H1 (cell line): Measurements from ENCODE around the gene KDELR1. TPM values are rescaled to one million over a fixed set of nuclear protein-coding genes. Genes with fewer than 3 reads are reported as not detected.
A peak's percentile ranks its signal among the peaks of the same experiment; 100 is the strongest.

Experiments
- CTCF ChIA-PET: fragments of 300-600 bp; sonication (Branson Sonifier 250); formaldehyde crosslinking; loops from one replicate; lab custom pipeline; 2021; ENCODE audit not compliant: partially characterized antibody; lab: Charles Lee
- POLR2A ChIA-PET: fragments of 300-600 bp; sonication (Branson Sonifier 250); formaldehyde crosslinking; loops from one replicate; lab custom pipeline; 2021; ENCODE audit warnings: inconsistent platforms; ENCODE audit not compliant: partially characterized antibody; lab: Charles Lee
- DNase-seq, 2 experiments: peaks; one replicate each; pipeline versions ENCODE4 v3.0.0 to v3.0.0-alpha.2; 2010 to 2022; ENCODE audit warnings: low spot score in 2 of 2, low read depth in 1 of 2, mixed read lengths in 1 of 2
- FAIRE-seq: peaks from 2 replicates; lab custom pipeline; 2011; peaks lifted over from hg19 to GRCh38; lab: Jason Lieb, UNC
- H2AFZ ChIP-seq: 2 replicates; pipeline ENCODE4 v1.8.1; 2012; ENCODE audit warnings: low read length, inconsistent platforms
- H2AK5ac ChIP-seq: 2 replicates; pipeline ENCODE4 v1.6.1; 2013; ENCODE audit warnings: low read depth, low read length
- H2BK120ac ChIP-seq: replicated peaks from 2 replicates; pipeline ENCODE3; 2013; ENCODE audit warnings: low read depth, low read length, inconsistent platforms
- H2BK12ac ChIP-seq: 2 replicates; pipeline ENCODE4 v1.6.1; 2013; ENCODE audit warnings: low read depth, low read length
- H2BK15ac ChIP-seq: 2 replicates; pipeline ENCODE4 v1.6.1; 2013; ENCODE audit warnings: low read length
- H2BK20ac ChIP-seq: 2 replicates; pipeline ENCODE4 v1.6.1; 2013; ENCODE audit warnings: low read length
- H2BK5ac ChIP-seq: 2 replicates; pipeline ENCODE4 v1.6.1; 2013; ENCODE audit warnings: low read depth, low read length
- H3K14ac ChIP-seq: 2 replicates; pipeline ENCODE4 v1.6.1; 2013; ENCODE audit warnings: inconsistent platforms; ENCODE audit not compliant: insufficient read length
- H3K18ac ChIP-seq: 2 replicates; pipeline ENCODE4 v1.6.1; 2013; ENCODE audit warnings: low read length; ENCODE audit errors: extremely low read depth
- H3K23ac ChIP-seq: 2 replicates; pipeline ENCODE4 v1.6.1; 2013; ENCODE audit warnings: inconsistent platforms; ENCODE audit not compliant: insufficient read length
- H3K23me2 ChIP-seq: 2 replicates; pipeline ENCODE4 v1.6.1; 2013; ENCODE audit warnings: low read depth, low read length
- H3K27ac ChIP-seq: 2 replicates; pipeline ENCODE4 v1.6.1; 2011; ENCODE audit warnings: low read depth, low read length, inconsistent platforms
- H3K27me3 ChIP-seq, 4 experiments: replicated peaks in 1 of 4; 1 replicate in 1 of 4; 2 replicates in 3 of 4; pipeline versions ENCODE4 v1.6.1 to v1.8.1; 2011 to 2013; ENCODE audit warnings: low read length in 3 of 4, mild to moderate bottlenecking in 3 of 4, inconsistent platforms in 2 of 4, mixed read lengths in 2 of 4, moderate library complexity in 1 of 4; ENCODE audit not compliant: control insufficient read depth in 3 of 4, insufficient read depth in 3 of 4; ENCODE audit errors: extremely low read depth in 1 of 4
- H3K36me3 ChIP-seq, 4 experiments: 2 replicates each; pipeline versions ENCODE4 v1.6.1 to v1.8.1; 2011 to 2013; ENCODE audit warnings: mild to moderate bottlenecking in 4 of 4, low read length in 3 of 4, moderate library complexity in 2 of 4, control low read depth in 1 of 4, inconsistent platforms in 1 of 4; ENCODE audit not compliant: insufficient read depth in 4 of 4, control insufficient read depth in 2 of 4
- H3K4ac ChIP-seq: replicated peaks from 2 replicates; pipeline ENCODE3; 2013; ENCODE audit warnings: low read length, low read depth, mixed read lengths, inconsistent platforms; ENCODE audit not compliant: insufficient read length
- H3K4me1 ChIP-seq, 4 experiments: replicated peaks in 1 of 4; 1 replicate in 1 of 4; 2 replicates in 3 of 4; pipeline versions ENCODE4 v1.6.1 to v1.8.1; 2011 to 2013; ENCODE audit warnings: low read length in 3 of 4, inconsistent platforms in 2 of 4, mixed read lengths in 1 of 4; ENCODE audit not compliant: insufficient read depth in 4 of 4, control insufficient read depth in 3 of 4
- H3K4me2 ChIP-seq, 2 experiments: 2 replicates each; pipeline versions ENCODE4 v1.6.1 to v1.8.1; 2011 to 2013; ENCODE audit warnings: low read depth in 2 of 2, low read length in 2 of 2, control low read depth in 1 of 2, inconsistent platforms in 1 of 2, mild to moderate bottlenecking in 1 of 2; ENCODE audit not compliant: insufficient read depth in 1 of 2
- H3K4me3 ChIP-seq, 4 experiments: fragments of 200-600, 300-600 bp in 1 of 4; sonication (generic), shearing (Covaris generic), sonication (Bioruptor Twin) in 1 of 4; 2 replicates each; pipeline versions ENCODE4 v1.5.1 to v1.8.1; 2011 to 2016; ENCODE audit warnings: low read length in 4 of 4, low read depth in 3 of 4, control low read depth in 2 of 4, inconsistent platforms in 2 of 4, mild to moderate bottlenecking in 2 of 4, mixed read lengths in 1 of 4, moderate library complexity in 1 of 4; ENCODE audit not compliant: insufficient read depth in 2 of 4; ENCODE audit errors: extremely low read depth in 1 of 4
- H3K56ac ChIP-seq: replicated peaks from 2 replicates; pipeline ENCODE3; 2013; ENCODE audit warnings: low read depth, mild to moderate bottlenecking, mixed read lengths, low read length, inconsistent platforms; ENCODE audit not compliant: insufficient read length
- H3K79me1 ChIP-seq: 2 replicates; pipeline ENCODE4 v1.6.1; 2013; ENCODE audit warnings: low read depth, low read length, control low read depth
- H3K79me2 ChIP-seq, 2 experiments: 2 replicates each; pipeline versions ENCODE4 v1.6.1 to v1.8.1; 2012 to 2013; ENCODE audit warnings: low read length in 2 of 2, mild to moderate bottlenecking in 2 of 2, inconsistent platforms in 1 of 2; ENCODE audit not compliant: insufficient read depth in 2 of 2, control insufficient read depth in 1 of 2
- H3K9ac ChIP-seq, 4 experiments: replicated peaks in 1 of 4; 1 replicate in 1 of 4; 2 replicates in 3 of 4; pipeline versions ENCODE4 v1.6.1 to v1.8.1; 2011 to 2013; ENCODE audit warnings: low read depth in 3 of 4, low read length in 3 of 4, control low read depth in 2 of 4, mild to moderate bottlenecking in 2 of 4, moderate library complexity in 2 of 4, inconsistent platforms in 1 of 4; ENCODE audit errors: extremely low read depth in 1 of 4
- H3K9me3 ChIP-seq, 2 experiments: 2 replicates each; pipeline versions ENCODE4 v1.6.1 to v1.8.1; 2012 to 2013; ENCODE audit warnings: mild to moderate bottlenecking in 2 of 2, moderate library complexity in 2 of 2, control low read depth in 1 of 2, inconsistent platforms in 1 of 2, low read depth in 1 of 2, low read length in 1 of 2, mixed read lengths in 1 of 2; ENCODE audit not compliant: insufficient read depth in 2 of 2
- H4K20me1 ChIP-seq, 2 experiments: replicated peaks in 1 of 2; 2 replicates each; pipeline versions ENCODE3 to v1.8.1; 2011 to 2013; ENCODE audit warnings: inconsistent platforms in 2 of 2, low read length in 2 of 2, mild to moderate bottlenecking in 1 of 2; ENCODE audit not compliant: insufficient read depth in 2 of 2, control insufficient read depth in 1 of 2
- H4K5ac ChIP-seq: 2 replicates; pipeline ENCODE4 v1.6.1; 2013; ENCODE audit warnings: low read length, low read depth, mixed read lengths, inconsistent platforms; ENCODE audit not compliant: insufficient read length
- H4K8ac ChIP-seq: 2 replicates; pipeline ENCODE4 v1.8.0; 2013; ENCODE audit warnings: mild to moderate bottlenecking, moderate library complexity, low read length, inconsistent platforms; ENCODE audit not compliant: insufficient read depth; ENCODE audit errors: extremely low read depth
- H4K91ac ChIP-seq: replicated peaks from 2 replicates; pipeline ENCODE3; 2013; ENCODE audit warnings: low read length, mixed read lengths, inconsistent platforms; ENCODE audit not compliant: insufficient read length
- BCL11A ChIP-seq, 2 experiments: IDR thresholded peaks; one replicate each; pipeline ENCODE4 v1.6.1; 2011; ENCODE audit warnings: low read depth in 2 of 2, low read length in 2 of 2, mild to moderate bottlenecking in 2 of 2
- CBX8 ChIP-seq: fragments of 300-800, 300-1000 bp; sonication (generic); IDR thresholded peaks from 2 replicates; pipeline ENCODE4 v1.7.1; 2016; ENCODE audit warnings: low read depth, low read length, borderline replicate concordance
- CHD2 ChIP-seq: IDR thresholded peaks from 2 replicates; pipeline ENCODE4 v1.6.1; 2012; ENCODE audit warnings: low read length, improper control_type of control experiment
- CTBP2 ChIP-seq: IDR thresholded peaks from 2 replicates; pipeline ENCODE4 v1.7.0; 2011; ENCODE audit warnings: borderline replicate concordance, mild to moderate bottlenecking, moderate library complexity, mixed read lengths, low read length; ENCODE audit not compliant: insufficient read depth, insufficient read length
- MAFK ChIP-seq: IDR thresholded peaks from 2 replicates; pipeline ENCODE4 v1.6.1; 2012; ENCODE audit warnings: low read depth, mild to moderate bottlenecking, improper control_type of control experiment, low read length
- RNF2 ChIP-seq: fragments of 200-900, 300-1000 bp; sonication (generic); IDR thresholded peaks from 2 replicates; pipeline ENCODE4 v1.7.1; 2016; ENCODE audit warnings: borderline replicate concordance, low read depth, mild to moderate bottlenecking, antibody characterized with exemption, low read length; ENCODE audit not compliant: poor library complexity, severe bottlenecking; ENCODE audit errors: missing control alignments
- RXRA ChIP-seq: IDR thresholded peaks from 2 replicates; pipeline ENCODE4 v1.6.1; 2011; ENCODE audit warnings: low read depth, mild to moderate bottlenecking, low read length, moderate library complexity; ENCODE audit not compliant: insufficient read depth
- SP2 ChIP-seq: IDR thresholded peaks from 2 replicates; pipeline ENCODE4 v1.6.1; 2012; ENCODE audit warnings: mild to moderate bottlenecking, low read length, inconsistent platforms
- SRF ChIP-seq: IDR thresholded peaks from 2 replicates; pipeline ENCODE4 v1.6.1; 2011; ENCODE audit warnings: mild to moderate bottlenecking, low read depth, low read length, moderate library complexity
- TBP ChIP-seq: IDR thresholded peaks from 2 replicates; pipeline ENCODE4 v1.6.1; 2011; ENCODE audit warnings: low read depth, low read length, improper control_type of control experiment
- TCF12 ChIP-seq: IDR thresholded peaks from 2 replicates; pipeline ENCODE4 v1.6.1; 2011; ENCODE audit warnings: low read depth, mild to moderate bottlenecking, low read length
- WGBS, 2 experiments: shearing (Covaris generic) in 1 of 2; methylation state at CpG; one replicate each; pipeline versions ENCODE4 v1.1.6 to v1.1.7; 2013 to 2015; ENCODE audit warnings: low lambda C conversion rate in 2 of 2, mixed read lengths in 2 of 2, inconsistent platforms in 1 of 2, low coverage in 1 of 2, missing lambda C conversion rate in 1 of 2; ENCODE audit not compliant: insufficient replicate concordance in 2 of 2, insufficient coverage in 1 of 2, insufficient read length in 1 of 2; ENCODE audit errors: extremely low coverage in 1 of 2, missing lambda C conversion rate in 1 of 2; 5-methylcytosine and 5-hydroxymethylcytosine counted together
- polyA plus RNA-seq, 7 experiments: library from polyadenylated mRNA; depleted of rRNA in 3 of 7; stranded (reverse) in 5 of 7; unstranded in 2 of 7; fragments of >200 nt in 5 of 7; fragments of 200-250 nt in 2 of 7; gene quantifications; 1 replicate in 5 of 7; 2 replicates in 1 of 7; 4 replicates in 1 of 7; pipeline versions ENCODE4 v1.2.1 to v1.2.3, GENCODE V29; 2011 to 2013; ENCODE audit warnings: missing spikeins in 2 of 7, mixed read lengths in 2 of 7
- total RNA-seq: library from RNA; stranded (reverse); fragmentation: NEBNext Ultra II Directional; extraction: Animal tissue kit (Norgen Biotek cat#: 25700); gene quantifications from 2 replicates; pipeline ENCODE4 v1.2.1, GENCODE V29; 2021

The KDELR1 gene
- total and polyA plus RNA-seq, 2 of the 8 experiments (the other 6 are each of a cell fraction or from before 2014, with no cell fraction given) = 225 to 231 TPM

- Histone ChIP-seq H2BK15ac (peak overlapping the region; percentile 40; the same call in 1 of the 2 replicates), H2BK20ac (no peak overlapping the region), H3K27ac (peak overlapping the region; percentile 80), H2BK120ac (no peak overlapping the region), H3K36me3 (no peaks in the 10 kb centered on the region), H3K79me2 (no peaks in the 10 kb centered on the region), H3K18ac (peak overlapping the region; percentile 96; the same call in 1 of the 2 replicates), H4K20me1 (no peaks in the 10 kb centered on the region), H2AK5ac (0 out of 2 replicates have a peak overlapping the region, but pooled peaks have one; percentile 84), H3K9ac (peak overlapping the region in 3 of 4 experiments; percentile 79 to 91 (median 84); a peak in 6 of 7 replicates), H3K14ac (no peak overlapping the region), H3K27me3 (peaks cover 0 to 10% (median 2%) of the 10 kb centered on the region in 4 experiments; a peak in 2 of 7 replicates), H2BK5ac (peak overlapping the region; percentile 92), H3K9me3 (no peaks in the 10 kb centered on the region), H2BK12ac (peak overlapping the region; percentile 87; the same call in 1 of the 2 replicates), H3K4me1 (peaks cover 0 to 5% (median 4%) of the 10 kb centered on the region in 4 experiments; a peak in 4 of 7 replicates), H3K4me3 (peak overlapping the region; percentile 44 to 90 (median 72)), H4K8ac (peak overlapping the region; percentile 91), H3K79me1 (no peaks in the 10 kb centered on the region), H3K56ac (peak overlapping the region; percentile 88), H3K4ac (peak overlapping the region; percentile 58), H2AFZ (no peak overlapping the region), H4K5ac (peak overlapping the region; percentile 71), H3K23me2 (peaks cover 7% of the 10 kb centered on the region), H4K91ac (no peak overlapping the region), H3K4me2 (peak overlapping the region; percentile 77 to 97), H3K23ac (no peak overlapping the region)
- FAIRE-seq = peak; percentile 39
- 7% methylated on average over 26 of the region's 26 CpGs; no CpG with 5 or more reads in 1 of the 2 experiments for WGBS, 2 experiments
- CTCF ChIA-PET = interaction anchor here (0.6 to 2.6 kb wide), 11 partner anchors 9 to 275 kb away, joined by 3 to 12 read pairs (median 4); partner anchors contain the start of gene KDELR1
- DNase-seq = peak; percentile 92 to 94
- POLR2A ChIA-PET = interaction anchor here (0.8 to 3.1 kb wide), 11 partner anchors 9 to 83 kb away, joined by 3 to 27 read pairs (median 5); partner anchors contain the start of genes GRWD1 and KDELR1
- TF ChIP-seq RNF2 (no peak), RXRA (no peak), BCL11A (IDR thresholded peaks at IDR 0.05; ENCODE audit: low read depth in 2 of 2, low read length in 2 of 2) (no peak), CBX8 (no peak), SP2 (no peak), MAFK (no peak), SRF (no peak), TCF12 (no peak), TBP (peak; percentile 48), CTBP2 (no peak), CHD2 (peak; percentile 66; the same call in 1 of the 2 replicates)
Observed at GRCh38 chr19:48362716-48363499, 28.4 kb downstream of the KDELR1 start.
